GM23338 (cell line): ENCODE results near the gene USH2A. TPM values are rescaled to one million over a fixed set of nuclear protein-coding genes. Genes with fewer than 3 reads are reported as not detected.
A peak's percentile ranks its signal among the peaks of the same experiment; 100 is the strongest.

ENCODE experiments used
- ATAC-seq: fragments of 200-7000 bp; cut with Tn5 transposase; 3 replicates; pipeline ENCODE4 v1.9.1; 2020
- DNase-seq: peaks from one replicate; pipeline ENCODE4 v3.0.0-alpha.2; 2015; ENCODE audit warnings: low spot score
- H2AFZ ChIP-seq: fragments of 200-600 bp; sonication (generic); 2 replicates; pipeline ENCODE4 v1.8.0; 2016; ENCODE audit warnings: antibody characterized with exemption, mild to moderate bottlenecking, moderate library complexity
- H3F3A ChIP-seq: fragments of 200-600 bp; sonication (generic); replicated peaks from 2 replicates; pipeline ENCODE4 v1.8.0; 2017; ENCODE audit warnings: antibody characterized with exemption, mixed run types, low read depth
- H3K27ac ChIP-seq: fragments of 200-600 bp; sonication (generic); 2 replicates; pipeline ENCODE4 v1.6.1; 2016; ENCODE audit warnings: low read depth
- H3K27me3 ChIP-seq: fragments of 200-600 bp; sonication (generic); 2 replicates; pipeline ENCODE4 v1.8.0; 2016; ENCODE audit warnings: mild to moderate bottlenecking, mixed run types, moderate library complexity; ENCODE audit not compliant: insufficient read depth
- H3K36me3 ChIP-seq: fragments of 200-600 bp; sonication (generic); 2 replicates; pipeline ENCODE4 v1.8.0; 2016; ENCODE audit warnings: mild to moderate bottlenecking; ENCODE audit not compliant: insufficient read depth
- H3K4me1 ChIP-seq: fragments of 200-600 bp; sonication (generic); 2 replicates; pipeline ENCODE4 v1.8.0; 2016; ENCODE audit warnings: mild to moderate bottlenecking, moderate library complexity; ENCODE audit not compliant: insufficient read depth
- H3K4me2 ChIP-seq: fragments of 200-600 bp; sonication (generic); 2 replicates; pipeline ENCODE4 v1.7.1; 2017; ENCODE audit warnings: mixed run types
- H3K4me3 ChIP-seq: fragments of 200-600 bp; sonication (generic); 2 replicates; pipeline ENCODE4 v1.6.1; 2016; ENCODE audit warnings: mixed run types
- H3K79me2 ChIP-seq: fragments of 200-600 bp; sonication (generic); replicated peaks from 2 replicates; pipeline ENCODE4 v1.8.0; 2017; ENCODE audit warnings: mild to moderate bottlenecking; ENCODE audit not compliant: insufficient read depth
- H3K9me2 ChIP-seq: fragments of 200-600 bp; sonication (generic); 2 replicates; pipeline ENCODE4 v1.8.0; 2017; ENCODE audit not compliant: insufficient read depth
- H4K20me1 ChIP-seq: fragments of 200-600 bp; sonication (generic); replicated peaks from 2 replicates; pipeline ENCODE4 v1.8.0; 2017; ENCODE audit warnings: mild to moderate bottlenecking; ENCODE audit not compliant: insufficient read depth
- H3K27ac Mint-ChIP-seq: 2 replicates; pipeline ENCODE4 v1.8.0; 2020; ENCODE audit warnings: inconsistent platforms, mild to moderate bottlenecking, moderate library complexity, mixed read lengths
- H3K27me3 Mint-ChIP-seq: 3 replicates; pipeline ENCODE4 v1.8.0; 2022; ENCODE audit warnings: low read depth, mild to moderate bottlenecking, moderate library complexity, mixed read lengths, inconsistent platforms; ENCODE audit not compliant: insufficient read depth, poor library complexity
- H3K36me3 Mint-ChIP-seq: 3 replicates; pipeline ENCODE4 v1.8.0; 2021; ENCODE audit warnings: low read depth, mild to moderate bottlenecking, inconsistent platforms, moderate library complexity, mixed read lengths
- H3K4me1 Mint-ChIP-seq: 3 replicates; pipeline ENCODE4 v1.8.0; 2020; ENCODE audit warnings: mild to moderate bottlenecking, inconsistent platforms, mixed read lengths
- H3K4me3 Mint-ChIP-seq: 3 replicates; pipeline ENCODE4 v1.8.0; 2021; ENCODE audit warnings: moderate library complexity, mild to moderate bottlenecking, inconsistent platforms, mixed read lengths
- H3K9me3 Mint-ChIP-seq: 3 replicates; pipeline ENCODE4 v1.8.0; 2020; ENCODE audit warnings: moderate library complexity, mild to moderate bottlenecking, inconsistent platforms, mixed read lengths
- ETS1 ChIP-seq: IDR thresholded peaks from 2 replicates; pipeline ENCODE4 v1.6.1; 2016; ENCODE audit warnings: antibody characterized with exemption
- EZH2 ChIP-seq: fragments of 200-600 bp; sonication (generic); IDR thresholded peaks from one replicate; pipeline ENCODE4 v1.8.0; 2017; ENCODE audit warnings: antibody characterized with exemption, mild to moderate bottlenecking, low read depth; ENCODE audit not compliant: unreplicated experiment
- EZH2phosphoT487 ChIP-seq: fragments of 200-600 bp; sonication (generic); IDR thresholded peaks from one replicate; pipeline ENCODE4 v1.8.1; 2018; ENCODE audit warnings: antibody characterized with exemption; ENCODE audit not compliant: unreplicated experiment
- JUNB ChIP-seq: IDR thresholded peaks from one replicate; pipeline ENCODE4 v1.6.1; 2016; ENCODE audit warnings: antibody characterized with exemption; ENCODE audit not compliant: unreplicated experiment
- NANOG ChIP-seq: IDR thresholded peaks from 2 replicates; pipeline ENCODE4 v1.6.1; 2016; ENCODE audit warnings: antibody characterized with exemption, borderline replicate concordance
- POLR2AphosphoS5 ChIP-seq: IDR thresholded peaks from 2 replicates; pipeline ENCODE4 v1.6.1; 2016; ENCODE audit warnings: antibody characterized with exemption, low read depth
- REST ChIP-seq: IDR thresholded peaks from one replicate; pipeline ENCODE4 v1.6.1; 2018; ENCODE audit warnings: antibody characterized with exemption; ENCODE audit not compliant: unreplicated experiment
- STAT1 ChIP-seq: IDR thresholded peaks from one replicate; pipeline ENCODE4 v1.6.1; 2016; ENCODE audit warnings: antibody characterized with exemption; ENCODE audit not compliant: unreplicated experiment
- ZNF114 ChIP-seq: fragments of 250-450 bp; sonication (Bioruptor Pico); IDR thresholded peaks from 2 replicates; pipeline ENCODE4 v1.5.0; 2020; ENCODE audit warnings: mild to moderate bottlenecking, moderate library complexity
- ZNF331 ChIP-seq: fragments of 250-450 bp; sonication (Bioruptor Pico); IDR thresholded peaks from 2 replicates; pipeline ENCODE4 v1.5.0; 2020; ENCODE audit warnings: low read depth, mild to moderate bottlenecking, moderate library complexity
- ZNF462 ChIP-seq: fragments of 250-450 bp; sonication (Bioruptor Pico); IDR thresholded peaks from 2 replicates; pipeline ENCODE4 v1.5.0; 2020; ENCODE audit warnings: mild to moderate bottlenecking, moderate library complexity
- polyA plus RNA-seq: library from polyadenylated mRNA; unstranded; fragments of >200 nt; fragmentation: Nextera tagmentation; extraction: Ambion mirVana; gene quantifications from 2 replicates; pipeline ENCODE4 v1.2.1, GENCODE V29; 2016
- total RNA-seq: library from RNA; depleted of rRNA; stranded (reverse); fragments of >200 nt; shearing (Covaris generic); gene quantifications from 2 replicates; pipeline ENCODE4 v1.2.3, GENCODE V29; 2014

Gene USH2A
- total and polyA plus RNA-seq, 2 experiments from 2014 or later, result 0.03 TPM

- H3K36me3 Mint-ChIP-seq, result peaks cover 21% of the 10 kb centered on the region; the same call in 2 of the 3 replicates
- Histone ChIP-seq H4K20me1 (no peaks in the 10 kb centered on the region; the same call in 1 of the 2 replicates), H3K79me2 (peaks cover 13% of the 10 kb centered on the region), H3K4me3 (no peak overlapping the region), H3K4me2 (no peak overlapping the region), H3K36me3 (no peaks in the 10 kb centered on the region), H3F3A (no peaks in the 10 kb centered on the region), H3K27me3 (no peaks in the 10 kb centered on the region), H3K9me2 (no peaks in the 10 kb centered on the region), H3K4me1 (peaks cover 7% of the 10 kb centered on the region), H3K27ac (no peak overlapping the region), H2AFZ (no peak overlapping the region)
- no peak overlapping the region for H3K27ac Mint-ChIP-seq
- no peaks in the 10 kb centered on the region for H3K27me3 Mint-ChIP-seq
- H3K4me3 Mint-ChIP-seq, result no peak overlapping the region
- DNase-seq (no peak), ATAC-seq (no peak)
- TF ChIP-seq ZNF114 (CRISPR knock-in tag) (no peak), ZNF331 (CRISPR knock-in tag) (no peak), EZH2 (no peak), ZNF462 (CRISPR knock-in tag) (no peak), JUNB (no peak), POLR2AphosphoS5 (no peak), STAT1 (no peak)
- H3K4me1 Mint-ChIP-seq, result peaks cover 34% of the 10 kb centered on the region
- H3K9me3 Mint-ChIP-seq, result no peaks in the 10 kb centered on the region
Observed at GRCh38 chr1:215597961-215598360, 825.3 kb downstream of the USH2A start.

- Histone ChIP-seq H4K20me1 (no peaks in the 10 kb centered on the region; the same call in none of the 2 replicates), H3K4me3 (no peak overlapping the region), H3K79me2 (peaks cover 19% of the 10 kb centered on the region), H3K4me2 (no peak overlapping the region), H3F3A (no peaks in the 10 kb centered on the region), H3K9me2 (no peaks in the 10 kb centered on the region), H2AFZ (no peak overlapping the region), H3K4me1 (no peaks in the 10 kb centered on the region; the same call in none of the 2 replicates), H3K36me3 (peaks cover 5% of the 10 kb centered on the region; the same call in 1 of the 2 replicates), H3K27me3 (no peaks in the 10 kb centered on the region), H3K27ac (no peak overlapping the region)
- peaks cover 24% of the 10 kb centered on the region; the same call in 2 of the 3 replicates for H3K36me3 Mint-ChIP-seq
- TF ChIP-seq ETS1 (no peak), NANOG (no peak), POLR2AphosphoS5 (no peak), REST (no peak), ZNF331 (CRISPR knock-in tag) (no peak), EZH2phosphoT487 (no peak)
- H3K27ac Mint-ChIP-seq, result 0 out of 2 replicates have a peak overlapping the region, but pooled peaks have one; percentile 51
- DNase-seq (no peak), ATAC-seq (no peak)
- H3K4me3 Mint-ChIP-seq, result no peak overlapping the region
- no peaks in the 10 kb centered on the region for H3K9me3 Mint-ChIP-seq
- H3K27me3 Mint-ChIP-seq, result peaks cover 2% of the 10 kb centered on the region
- peaks cover 30% of the 10 kb centered on the region for H3K4me1 Mint-ChIP-seq
Observed at GRCh38 chr1:215595231-215595630, 828.0 kb downstream of the USH2A start.
